ENCODE results near the gene TULP4.
"Not testable (repeated sequence)": the region's sequence is repeated elsewhere in the genome, so short reads cannot be mapped to it uniquely, and the experiment has no call there.

The TULP4 gene

GRCh38 chr6:158519761-158520160 is 207.5 kb downstream of the TULP4 start:
- no peak for DNase-seq (ENCODE audit: low spot score)
- no peak for FAIRE-seq

- not testable (repeated sequence) for FAIRE-seq; DNase-seq (ENCODE audit: low spot score)
Observed at GRCh38 chr6:158520975-158521374, 208.7 kb downstream of the TULP4 start.

- no peak for DNase-seq (ENCODE audit: low spot score)
- no peak for FAIRE-seq
Observed at GRCh38 chr6:158521759-158522158, 209.5 kb downstream of the TULP4 start.

- DNase-seq (ENCODE audit: low spot score): no peak
- no peak for FAIRE-seq
Observed at GRCh38 chr6:158522616-158523015, 210.4 kb downstream of the TULP4 start.

GRCh38 chr6:158524311-158524710 is 212.0 kb downstream of the TULP4 start:
- no peak for DNase-seq (ENCODE audit: low spot score)
- no peak for FAIRE-seq

- FAIRE-seq; DNase-seq (ENCODE audit: low spot score): not testable (repeated sequence)
Observed at GRCh38 chr6:158527858-158528257, 215.6 kb downstream of the TULP4 start.

- no peak for DNase-seq (ENCODE audit: low spot score)
- no peak for FAIRE-seq
Observed at GRCh38 chr6:158528826-158529225, 216.6 kb downstream of the TULP4 start.

- no peak for FAIRE-seq
- DNase-seq (ENCODE audit: low spot score): no peak
Observed at GRCh38 chr6:158529629-158530028, 217.4 kb downstream of the TULP4 start.

GRCh38 chr6:158531566-158531965 is 219.3 kb downstream of the TULP4 start:
- FAIRE-seq: no peak
- no peak for DNase-seq (ENCODE audit: low spot score)

GRCh38 chr6:158531970-158532369 is 219.7 kb downstream of the TULP4 start:
- DNase-seq (ENCODE audit: low spot score) (no peak), FAIRE-seq (no peak)

- FAIRE-seq (no peak), DNase-seq (ENCODE audit: low spot score) (no peak)
Observed at GRCh38 chr6:158536084-158536890, 224.0 kb downstream of the TULP4 start.

- FAIRE-seq (no peak), DNase-seq (ENCODE audit: low spot score) (no peak)
Observed at GRCh38 chr6:158536891-158537798, 224.9 kb downstream of the TULP4 start.

GRCh38 chr6:158538741-158539140 is 226.5 kb downstream of the TULP4 start:
- DNase-seq (ENCODE audit: low spot score) (no peak), FAIRE-seq (no peak)

GRCh38 chr6:158539413-158539812 is 227.1 kb downstream of the TULP4 start:
- FAIRE-seq (no peak), DNase-seq (ENCODE audit: low spot score) (no peak)

GRCh38 chr6:158539881-158540280 is 227.6 kb downstream of the TULP4 start:
- DNase-seq (ENCODE audit: low spot score) (no peak), FAIRE-seq (no peak)

GRCh38 chr6:158543606-158544185 is 231.4 kb downstream of the TULP4 start:
- DNase-seq (ENCODE audit: low spot score) (no peak), FAIRE-seq (no peak)

- no peak for FAIRE-seq
- DNase-seq (ENCODE audit: low spot score): no peak
Observed at GRCh38 chr6:158544428-158544827, 232.2 kb downstream of the TULP4 start.

GRCh38 chr6:158545043-158545966 is 233.0 kb downstream of the TULP4 start:
- FAIRE-seq: no peak
- DNase-seq (ENCODE audit: low spot score): no peak

GRCh38 chr6:158548418-158549161 is 236.3 kb downstream of the TULP4 start:
- DNase-seq (ENCODE audit: low spot score): no peak
- FAIRE-seq: no peak

Data from RCC 7860 (cell line).